Measurements from ENCODE around the gene HSD3B2.

HSD3B2 gene

GRCh38 chr1:119396982-119397381 lies 18.0 kb upstream of the HSD3B2 start:
- no peak for TF ChIP-seq CTCF (IDR thresholded peaks at IDR 0.05; ENCODE audit: insufficient read depth, low read length, poor library complexity, severe bottlenecking)
- DNase-seq (ENCODE audit: extremely low read depth, insufficient read length): no peak
- Histone ChIP-seq H3K27me3 (replicated peaks; ENCODE audit: control insufficient read depth, insufficient read depth, low read length) (no peaks in the 10 kb centered on the region; the same call in 1 of the 2 replicates), H3K36me3 (ENCODE audit: control insufficient read depth, insufficient read depth, low read length) (no peaks in the 10 kb centered on the region), H3K4me3 (replicated peaks; ENCODE audit: low read depth, low read length) (no peak overlapping the region)

- H3K27me3 ChIP-seq (replicated peaks; ENCODE audit: control insufficient read depth, insufficient read depth, low read length): no peaks in the 10 kb centered on the region; the same call in 1 of the 2 replicates
- no peak overlapping the region for H3K4me3 ChIP-seq (replicated peaks; ENCODE audit: low read depth, low read length)
- no peak for TF ChIP-seq CTCF (IDR thresholded peaks at IDR 0.05; ENCODE audit: insufficient read depth, low read length, poor library complexity, severe bottlenecking)
- no peaks in the 10 kb centered on the region for H3K36me3 ChIP-seq (ENCODE audit: control insufficient read depth, insufficient read depth, low read length)
- no peak for DNase-seq (ENCODE audit: extremely low read depth, insufficient read length)
These were observed 17.0 kb upstream of the HSD3B2 start for GRCh38 chr1:119397986-119398385.

- no peak for DNase-seq (ENCODE audit: extremely low read depth, insufficient read length)
- no peak for TF ChIP-seq CTCF (IDR thresholded peaks at IDR 0.05; ENCODE audit: insufficient read depth, low read length, poor library complexity, severe bottlenecking)
These were observed 10.2 kb upstream of the HSD3B2 start for GRCh38 chr1:119404736-119405135.

GRCh38 chr1:119409731-119410130 lies 5.2 kb upstream of the HSD3B2 start:
- no peaks in the 10 kb centered on the region for H3K36me3 ChIP-seq (ENCODE audit: control insufficient read depth, insufficient read depth, low read length)
- DNase-seq (ENCODE audit: extremely low read depth, insufficient read length): no peak
- no peaks in the 10 kb centered on the region for H3K27me3 ChIP-seq (replicated peaks; ENCODE audit: control insufficient read depth, insufficient read depth, low read length)
- TF ChIP-seq CTCF (IDR thresholded peaks at IDR 0.05; ENCODE audit: insufficient read depth, low read length, poor library complexity, severe bottlenecking): no peak
- H3K4me3 ChIP-seq (replicated peaks; ENCODE audit: low read depth, low read length): no peak overlapping the region

More at GRCh38 chr1:119404736-119405135, 10.2 kb upstream of the HSD3B2 start:
- no peaks in the 10 kb centered on the region for H3K27me3 ChIP-seq (replicated peaks; ENCODE audit: control insufficient read depth, insufficient read depth, low read length)
- no peak overlapping the region for H3K4me3 ChIP-seq (replicated peaks; ENCODE audit: low read depth, low read length)
- H3K36me3 ChIP-seq (ENCODE audit: control insufficient read depth, insufficient read depth, low read length): no peaks in the 10 kb centered on the region

GRCh38 chr1:119410961-119411360 lies 4.0 kb upstream of the HSD3B2 start:
- no peak for TF ChIP-seq CTCF (IDR thresholded peaks at IDR 0.05; ENCODE audit: insufficient read depth, low read length, poor library complexity, severe bottlenecking)
- Histone ChIP-seq H3K36me3 (ENCODE audit: control insufficient read depth, insufficient read depth, low read length) (no peaks in the 10 kb centered on the region), H3K4me3 (replicated peaks; ENCODE audit: low read depth, low read length) (no peak overlapping the region), H3K27me3 (replicated peaks; ENCODE audit: control insufficient read depth, insufficient read depth, low read length) (no peaks in the 10 kb centered on the region)
- DNase-seq (ENCODE audit: extremely low read depth, insufficient read length): no peak

GRCh38 chr1:119416006-119416640 lies 1.2 kb downstream of the HSD3B2 start:
- DNase-seq (ENCODE audit: extremely low read depth, insufficient read length): no peak
- Histone ChIP-seq H3K27me3 (replicated peaks; ENCODE audit: control insufficient read depth, insufficient read depth, low read length) (no peaks in the 10 kb centered on the region; the same call in none of the 2 replicates), H3K36me3 (ENCODE audit: control insufficient read depth, insufficient read depth, low read length) (no peaks in the 10 kb centered on the region), H3K4me3 (replicated peaks; ENCODE audit: low read depth, low read length) (no peak overlapping the region)
- no peak for TF ChIP-seq CTCF (IDR thresholded peaks at IDR 0.05; ENCODE audit: insufficient read depth, low read length, poor library complexity, severe bottlenecking)

All from GM06990 (cell line).